GM23338 (cell line): ENCODE measurements around the gene TBC1D7. TPM values are rescaled to one million over a fixed set of nuclear protein-coding genes. Genes with fewer than 3 reads are reported as not detected.

Experiments used
- ATAC-seq: fragments of 200-7000 bp; cut with Tn5 transposase; 3 replicates; pipeline ENCODE4 v1.9.1; 2020
- DNase-seq: peaks from one replicate; pipeline ENCODE4 v3.0.0-alpha.2; 2015; ENCODE audit warnings: low spot score
- H2AFZ ChIP-seq: fragments of 200-600 bp; sonication (generic); 2 replicates; pipeline ENCODE4 v1.8.0; 2016; ENCODE audit warnings: antibody characterized with exemption, mild to moderate bottlenecking, moderate library complexity
- H3F3A ChIP-seq: fragments of 200-600 bp; sonication (generic); replicated peaks from 2 replicates; pipeline ENCODE4 v1.8.0; 2017; ENCODE audit warnings: antibody characterized with exemption, mixed run types, low read depth
- H3K27ac ChIP-seq: fragments of 200-600 bp; sonication (generic); 2 replicates; pipeline ENCODE4 v1.6.1; 2016; ENCODE audit warnings: low read depth
- H3K27me3 ChIP-seq: fragments of 200-600 bp; sonication (generic); 2 replicates; pipeline ENCODE4 v1.8.0; 2016; ENCODE audit warnings: mild to moderate bottlenecking, mixed run types, moderate library complexity; ENCODE audit not compliant: insufficient read depth
- H3K36me3 ChIP-seq: fragments of 200-600 bp; sonication (generic); 2 replicates; pipeline ENCODE4 v1.8.0; 2016; ENCODE audit warnings: mild to moderate bottlenecking; ENCODE audit not compliant: insufficient read depth
- H3K4me1 ChIP-seq: fragments of 200-600 bp; sonication (generic); 2 replicates; pipeline ENCODE4 v1.8.0; 2016; ENCODE audit warnings: mild to moderate bottlenecking, moderate library complexity; ENCODE audit not compliant: insufficient read depth
- H3K4me2 ChIP-seq: fragments of 200-600 bp; sonication (generic); 2 replicates; pipeline ENCODE4 v1.7.1; 2017; ENCODE audit warnings: mixed run types
- H3K4me3 ChIP-seq: fragments of 200-600 bp; sonication (generic); 2 replicates; pipeline ENCODE4 v1.6.1; 2016; ENCODE audit warnings: mixed run types
- H3K79me2 ChIP-seq: fragments of 200-600 bp; sonication (generic); replicated peaks from 2 replicates; pipeline ENCODE4 v1.8.0; 2017; ENCODE audit warnings: mild to moderate bottlenecking; ENCODE audit not compliant: insufficient read depth
- H3K9me2 ChIP-seq: fragments of 200-600 bp; sonication (generic); 2 replicates; pipeline ENCODE4 v1.8.0; 2017; ENCODE audit not compliant: insufficient read depth
- H4K20me1 ChIP-seq: fragments of 200-600 bp; sonication (generic); replicated peaks from 2 replicates; pipeline ENCODE4 v1.8.0; 2017; ENCODE audit warnings: mild to moderate bottlenecking; ENCODE audit not compliant: insufficient read depth
- H3K27ac Mint-ChIP-seq: 2 replicates; pipeline ENCODE4 v1.8.0; 2020; ENCODE audit warnings: inconsistent platforms, mild to moderate bottlenecking, moderate library complexity, mixed read lengths
- H3K27me3 Mint-ChIP-seq: 3 replicates; pipeline ENCODE4 v1.8.0; 2022; ENCODE audit warnings: low read depth, mild to moderate bottlenecking, moderate library complexity, mixed read lengths, inconsistent platforms; ENCODE audit not compliant: insufficient read depth, poor library complexity
- H3K36me3 Mint-ChIP-seq: 3 replicates; pipeline ENCODE4 v1.8.0; 2021; ENCODE audit warnings: low read depth, mild to moderate bottlenecking, inconsistent platforms, moderate library complexity, mixed read lengths
- H3K4me1 Mint-ChIP-seq: 3 replicates; pipeline ENCODE4 v1.8.0; 2020; ENCODE audit warnings: mild to moderate bottlenecking, inconsistent platforms, mixed read lengths
- H3K4me3 Mint-ChIP-seq: 3 replicates; pipeline ENCODE4 v1.8.0; 2021; ENCODE audit warnings: moderate library complexity, mild to moderate bottlenecking, inconsistent platforms, mixed read lengths
- H3K9me3 Mint-ChIP-seq: 3 replicates; pipeline ENCODE4 v1.8.0; 2020; ENCODE audit warnings: moderate library complexity, mild to moderate bottlenecking, inconsistent platforms, mixed read lengths
- CTCF ChIP-seq, 2 experiments: fragments of 200-600 bp in 1 of 2; sonication (generic) in 1 of 2; conservative IDR thresholded peaks; 2 replicates each; pipeline versions ENCODE4 v1.5.1 to v1.6.1; 2016 to 2017; ENCODE audit warnings: antibody characterized with exemption in 2 of 2, low read depth in 2 of 2, mild to moderate bottlenecking in 2 of 2, moderate library complexity in 1 of 2
- ETS1 ChIP-seq: IDR thresholded peaks from 2 replicates; pipeline ENCODE4 v1.6.1; 2016; ENCODE audit warnings: antibody characterized with exemption
- EZH2 ChIP-seq: fragments of 200-600 bp; sonication (generic); IDR thresholded peaks from one replicate; pipeline ENCODE4 v1.8.0; 2017; ENCODE audit warnings: antibody characterized with exemption, mild to moderate bottlenecking, low read depth; ENCODE audit not compliant: unreplicated experiment
- EZH2phosphoT487 ChIP-seq: fragments of 200-600 bp; sonication (generic); IDR thresholded peaks from one replicate; pipeline ENCODE4 v1.8.1; 2018; ENCODE audit warnings: antibody characterized with exemption; ENCODE audit not compliant: unreplicated experiment
- NANOG ChIP-seq: IDR thresholded peaks from 2 replicates; pipeline ENCODE4 v1.6.1; 2016; ENCODE audit warnings: antibody characterized with exemption, borderline replicate concordance
- POLR2AphosphoS5 ChIP-seq: IDR thresholded peaks from 2 replicates; pipeline ENCODE4 v1.6.1; 2016; ENCODE audit warnings: antibody characterized with exemption, low read depth
- REST ChIP-seq: IDR thresholded peaks from one replicate; pipeline ENCODE4 v1.6.1; 2018; ENCODE audit warnings: antibody characterized with exemption; ENCODE audit not compliant: unreplicated experiment
- STAT1 ChIP-seq: IDR thresholded peaks from one replicate; pipeline ENCODE4 v1.6.1; 2016; ENCODE audit warnings: antibody characterized with exemption; ENCODE audit not compliant: unreplicated experiment
- polyA plus RNA-seq: library from polyadenylated mRNA; unstranded; fragments of >200 nt; fragmentation: Nextera tagmentation; extraction: Ambion mirVana; gene quantifications from 2 replicates; pipeline ENCODE4 v1.2.1, GENCODE V29; 2016
- total RNA-seq: library from RNA; depleted of rRNA; stranded (reverse); fragments of >200 nt; shearing (Covaris generic); gene quantifications from 2 replicates; pipeline ENCODE4 v1.2.3, GENCODE V29; 2014

The TBC1D7 gene
- total and polyA plus RNA-seq, 2 experiments from 2014 or later: 62.0 to 70.4 TPM

GRCh38 chr6:13369591-13369990 lies 41.3 kb upstream of the TBC1D7 start:
- Mint-ChIP-seq H3K9me3 (no peaks in the 10 kb centered on the region), H3K27me3 (peaks cover 3% of the 10 kb centered on the region), H3K4me3 (no peak overlapping the region), H3K36me3 (peaks cover 2% of the 10 kb centered on the region; the same call in 2 of the 3 replicates), H3K27ac (no peak overlapping the region), H3K4me1 (peaks cover 25% of the 10 kb centered on the region)
- Histone ChIP-seq H3K27ac (no peak overlapping the region), H3K4me3 (no peak overlapping the region), H3K27me3 (no peaks in the 10 kb centered on the region), H3K4me2 (no peak overlapping the region), H3K36me3 (no peaks in the 10 kb centered on the region; the same call in 1 of the 2 replicates), H3K4me1 (peaks cover 10% of the 10 kb centered on the region), H3F3A (no peaks in the 10 kb centered on the region), H3K9me2 (no peaks in the 10 kb centered on the region), H4K20me1 (no peaks in the 10 kb centered on the region), H3K79me2 (no peaks in the 10 kb centered on the region), H2AFZ (no peak overlapping the region)
- DNase-seq (no peak), ATAC-seq (no peak)
- TF ChIP-seq CTCF (conservative IDR thresholded peaks at IDR 0.05; ENCODE audit: low read depth in 2 of 2) (no peak), STAT1 (no peak)

GRCh38 chr6:13368731-13369115 lies 40.4 kb upstream of the TBC1D7 start:
- TF ChIP-seq EZH2phosphoT487: no peak
- no peak for TF ChIP-seq ETS1
- TF ChIP-seq REST: no peak
- no peak for TF ChIP-seq EZH2
- TF ChIP-seq NANOG: no peak
- no peak for TF ChIP-seq STAT1
- no peak for TF ChIP-seq POLR2AphosphoS5
- TF ChIP-seq CTCF (conservative IDR thresholded peaks at IDR 0.05; ENCODE audit: low read depth in 2 of 2): no peak

More at GRCh38 chr6:13368731-13369115, 40.4 kb upstream of the TBC1D7 start:
- H3K27me3 ChIP-seq: no peaks in the 10 kb centered on the region
- no peak overlapping the region for H3K27ac Mint-ChIP-seq
- no peaks in the 10 kb centered on the region for H3F3A ChIP-seq
- no peaks in the 10 kb centered on the region for H3K79me2 ChIP-seq
- peaks cover 10% of the 10 kb centered on the region for H3K4me1 ChIP-seq
- H3K27me3 Mint-ChIP-seq: peaks cover 3% of the 10 kb centered on the region
- H3K9me2 ChIP-seq: no peaks in the 10 kb centered on the region
- no peak overlapping the region for H3K4me2 ChIP-seq
- no peaks in the 10 kb centered on the region; the same call in 1 of the 2 replicates for H3K36me3 ChIP-seq
- no peaks in the 10 kb centered on the region for H4K20me1 ChIP-seq
- H3K9me3 Mint-ChIP-seq: no peaks in the 10 kb centered on the region
- H3K4me1 Mint-ChIP-seq: peaks cover 25% of the 10 kb centered on the region
- ATAC-seq (no peak), DNase-seq (no peak)
- peaks cover 2% of the 10 kb centered on the region; the same call in 2 of the 3 replicates for H3K36me3 Mint-ChIP-seq
- H3K27ac ChIP-seq: no peak overlapping the region
- H2AFZ ChIP-seq: no peak overlapping the region
- no peak overlapping the region for H3K4me3 ChIP-seq
- no peak overlapping the region for H3K4me3 Mint-ChIP-seq
